ENCODE data around the gene SFXN2. TPM values are rescaled to one million over a fixed set of nuclear protein-coding genes. Genes with fewer than 3 reads are reported as not detected.
"Not testable (repeated sequence)": the region's sequence is repeated elsewhere in the genome, so short reads cannot be mapped to it uniquely, and the experiment has no call there.

Gene SFXN2, protein sequence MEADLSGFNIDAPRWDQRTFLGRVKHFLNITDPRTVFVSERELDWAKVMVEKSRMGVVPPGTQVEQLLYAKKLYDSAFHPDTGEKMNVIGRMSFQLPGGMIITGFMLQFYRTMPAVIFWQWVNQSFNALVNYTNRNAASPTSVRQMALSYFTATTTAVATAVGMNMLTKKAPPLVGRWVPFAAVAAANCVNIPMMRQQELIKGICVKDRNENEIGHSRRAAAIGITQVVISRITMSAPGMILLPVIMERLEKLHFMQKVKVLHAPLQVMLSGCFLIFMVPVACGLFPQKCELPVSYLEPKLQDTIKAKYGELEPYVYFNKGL
- 9.9 TPM for total RNA-seq
- polyA plus RNA-seq = 10 to 100 TPM in 2 of 4 donors, 1 to 10 TPM in 2; 4.9 to 11.5 (median 8.9) TPM

DNA sequence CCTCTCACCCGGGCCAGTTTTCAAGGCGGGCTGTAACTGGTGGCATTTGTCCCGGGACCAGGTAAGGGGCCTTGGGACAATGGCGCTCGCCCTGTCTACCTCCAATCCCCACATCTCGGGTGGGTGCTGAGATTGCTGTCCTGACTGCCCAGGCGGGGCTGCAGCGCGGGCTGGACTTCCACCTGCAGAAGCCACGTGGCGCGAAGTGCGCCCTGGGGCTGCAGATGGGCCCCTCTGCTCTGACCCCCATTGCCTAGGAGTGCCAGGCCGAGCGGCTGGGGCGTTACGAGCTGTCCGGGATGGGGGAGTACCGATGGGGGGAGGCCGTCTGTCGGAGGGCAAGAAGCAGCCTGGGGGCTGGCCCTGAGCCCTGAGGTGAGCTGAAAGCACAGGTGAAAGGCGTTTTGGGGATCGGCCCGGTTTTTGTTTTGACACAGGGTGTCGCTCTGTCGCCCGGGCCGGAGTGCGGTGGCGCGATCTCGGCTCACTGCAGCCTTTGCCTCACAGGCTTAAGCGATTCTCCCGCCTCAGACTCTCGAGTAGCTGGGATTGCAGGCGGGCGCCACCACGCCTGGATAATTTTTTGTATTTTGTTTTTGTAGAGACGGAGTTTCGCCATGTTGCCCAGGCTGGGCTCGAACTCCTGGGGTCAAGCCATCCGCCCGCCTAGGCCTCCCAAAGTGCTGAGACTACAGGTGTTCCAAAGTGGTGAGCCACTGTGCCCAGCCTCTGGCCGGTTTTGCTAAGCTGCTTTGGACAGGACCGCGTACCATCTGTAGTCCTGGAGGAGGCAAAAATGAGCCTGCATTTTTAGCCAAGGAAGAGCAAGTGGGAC, at the start of gene SFXN2:
Gene SFXN2, plus strand, starts transcription at position 16 of the 835 bp plus-strand sequence. CDS start 12,001 bp downstream, outside the sequence.
- peak within 1 kb of the TSS; percentile 89 to 97 (median 96) for H3K4me3 Mint-ChIP-seq
- peaks cover 25 to 64% (median 32%) of the 10 kb centered on the region in 4 donors for H3K4me1 Mint-ChIP-seq
- DNase-seq = peak; percentile 29 to 69 (median 42)
- no peaks in the 10 kb centered on the region for H3K9me3 Mint-ChIP-seq
- peak; percentile 4 to 8 for ATAC-seq (ENCODE audit: low read depth in 2 of 2)
- peak within 1 kb of the TSS; percentile 81 to 93 (median 88) for H3K27ac Mint-ChIP-seq
- no peaks in the 10 kb centered on the region for H3K27me3 Mint-ChIP-seq
- peaks cover 13% of the 10 kb centered on the region for H3K36me3 Mint-ChIP-seq
- Histone ChIP-seq H3K4me3 (ENCODE audit: low read depth, low read length) (peak within 1 kb of the TSS; percentile 83), H3K36me3 (ENCODE audit: control insufficient read depth, insufficient read depth, low read length) (peaks cover 4% of the 10 kb centered on the region), H3K9me3 (ENCODE audit: control insufficient read depth in 2 of 2, low read length in 2 of 2) (no peaks in the 10 kb centered on the region), H3K27me3 (ENCODE audit: control insufficient read depth, insufficient read depth, low read length) (no peaks in the 10 kb centered on the region), H3K27ac (ENCODE audit: insufficient read depth, low read length, poor library complexity, severe bottlenecking) (peak within 1 kb of the TSS; percentile 88), H3K4me1 (ENCODE audit: control insufficient read depth, insufficient read depth, low read length, poor library complexity, severe bottlenecking) (peaks cover 20% of the 10 kb centered on the region)

DNA sequence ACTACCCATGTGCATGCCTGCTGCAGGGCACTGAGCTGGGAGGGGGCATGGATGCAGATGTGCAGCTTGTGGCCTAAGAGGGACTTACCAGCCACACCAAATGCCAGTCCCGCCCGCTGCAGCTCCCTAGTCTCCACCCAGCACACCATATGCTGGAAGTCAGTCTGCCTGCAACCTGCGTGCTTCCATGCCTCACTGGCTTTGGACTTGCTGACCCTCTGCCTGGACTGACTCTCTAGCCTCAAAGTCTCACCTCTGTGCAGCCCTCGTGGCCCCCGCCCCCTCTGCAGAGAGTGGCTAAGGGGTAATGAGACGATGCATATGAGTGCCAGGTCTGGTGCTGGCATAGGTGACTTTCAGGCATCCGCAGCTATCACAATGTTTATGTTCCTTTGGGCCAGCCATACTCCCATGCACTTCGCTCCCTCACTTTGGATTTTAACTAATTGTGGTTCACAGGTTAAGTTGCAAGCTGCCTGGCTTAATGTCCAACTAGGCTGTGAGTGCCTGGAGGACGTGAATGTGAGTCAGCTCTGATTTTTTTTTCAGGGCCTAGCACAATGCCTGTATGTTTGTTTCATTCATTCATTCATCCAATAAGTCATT, 48.4 kb upstream of the SFXN2 start:
- Histone ChIP-seq H3K36me3 (ENCODE audit: control insufficient read depth, insufficient read depth, low read length) (no peaks in the 10 kb centered on the region), H3K4me3 (ENCODE audit: low read depth, low read length) (no peak overlapping the region), H3K9me3 (ENCODE audit: control insufficient read depth in 2 of 2, low read length in 2 of 2) (no peaks in the 10 kb centered on the region), H3K27me3 (ENCODE audit: control insufficient read depth, insufficient read depth, low read length) (no peaks in the 10 kb centered on the region), H3K27ac (ENCODE audit: insufficient read depth, low read length, poor library complexity, severe bottlenecking) (no peak overlapping the region), H3K4me1 (ENCODE audit: control insufficient read depth, insufficient read depth, low read length, poor library complexity, severe bottlenecking) (peaks cover 16% of the 10 kb centered on the region)
- Mint-ChIP-seq H3K36me3 (no peaks in the 10 kb centered on the region), H3K4me3 (peak overlapping the region in 1 of 4 donors; percentile 32), H3K27ac (no peak overlapping the region), H3K9me3 (no peaks in the 10 kb centered on the region), H3K4me1 (peaks cover 0 to 24% (median 11%) of the 10 kb centered on the region in 4 donors), H3K27me3 (peaks cover 6% of the 10 kb centered on the region)
- DNase-seq (no peak), ATAC-seq (ENCODE audit: low read depth in 2 of 2) (no peak)

DNA sequence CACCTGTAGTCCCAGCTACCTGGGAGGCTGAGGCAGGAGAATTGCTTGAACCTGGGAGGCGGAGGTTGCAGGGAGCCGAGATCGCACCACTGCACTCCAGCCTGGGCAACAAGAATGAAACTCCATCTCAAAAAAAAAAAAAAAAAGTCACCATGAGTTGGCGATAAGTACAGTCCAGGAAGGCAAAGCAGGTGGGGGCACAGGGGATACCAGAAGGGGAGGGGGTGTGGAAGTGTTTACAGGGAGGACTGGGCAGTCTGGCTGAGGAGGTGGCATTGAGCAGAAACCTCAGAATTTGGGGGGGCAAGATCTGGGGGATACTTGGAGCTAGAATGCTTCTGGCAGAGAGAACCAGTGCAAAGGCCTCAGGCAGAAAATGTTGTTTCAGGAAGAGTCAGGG, 47.0 kb upstream of the SFXN2 start:
- not testable (repeated sequence) for H3K9me3 ChIP-seq (ENCODE audit: control insufficient read depth in 2 of 2, low read length in 2 of 2); DNase-seq; H3K36me3 ChIP-seq (ENCODE audit: control insufficient read depth, insufficient read depth, low read length); H3K4me3 Mint-ChIP-seq; H3K27me3 Mint-ChIP-seq; H3K27ac ChIP-seq (ENCODE audit: insufficient read depth, low read length, poor library complexity, severe bottlenecking); H3K27me3 ChIP-seq (ENCODE audit: control insufficient read depth, insufficient read depth, low read length); H3K9me3 Mint-ChIP-seq; H3K4me3 ChIP-seq (ENCODE audit: low read depth, low read length); ATAC-seq (ENCODE audit: low read depth in 2 of 2); H3K36me3 Mint-ChIP-seq; H3K27ac Mint-ChIP-seq; H3K4me1 ChIP-seq (ENCODE audit: control insufficient read depth, insufficient read depth, low read length, poor library complexity, severe bottlenecking)
- H3K4me1 Mint-ChIP-seq = peaks cover 0 to 12% (median 7%) of the 10 kb centered on the region in 4 donors

DNA sequence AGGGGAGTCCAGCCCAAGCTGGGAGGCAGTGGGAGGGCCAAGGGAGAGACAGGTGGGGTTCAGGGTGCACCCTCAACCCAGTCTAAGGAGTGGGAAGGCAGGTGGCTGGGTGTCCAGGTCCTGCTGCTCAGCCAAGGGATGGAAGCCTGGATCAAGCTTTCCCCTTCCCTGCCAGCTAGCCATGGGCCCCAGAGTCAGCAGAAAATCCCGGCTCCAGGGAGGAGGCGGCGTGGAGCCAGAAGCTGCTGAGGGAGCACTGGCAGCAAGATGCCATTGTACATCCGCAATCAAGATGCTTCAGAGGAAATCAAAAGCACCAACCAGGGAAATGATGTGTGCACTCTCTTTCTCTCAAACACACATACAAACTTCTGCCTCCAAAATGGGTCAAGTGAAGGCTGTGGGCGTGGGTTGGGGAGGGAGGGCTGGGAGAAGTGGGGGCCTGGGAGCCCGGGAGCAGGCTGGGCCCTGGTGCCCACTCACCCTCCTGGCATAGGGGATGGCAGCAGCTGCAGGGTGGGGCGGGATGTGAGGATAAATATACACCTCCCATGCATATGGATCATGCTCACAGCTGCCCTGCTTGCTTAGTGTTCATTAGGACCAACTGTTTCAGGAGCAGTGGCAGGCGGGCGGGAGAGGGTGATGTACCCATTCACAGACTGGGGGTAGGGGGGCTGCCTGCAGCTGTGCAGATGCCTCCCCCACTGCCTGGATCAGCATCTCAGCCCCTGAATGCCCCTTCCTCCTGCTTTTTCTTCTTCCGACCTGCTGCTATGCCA, 45.9 kb upstream of the SFXN2 start:
- Mint-ChIP-seq H3K27ac (peak overlapping the region in 1 of 3 donors; percentile 68), H3K4me3 (no peak overlapping the region), H3K9me3 (no peaks in the 10 kb centered on the region), H3K4me1 (peaks cover 2 to 21% (median 10%) of the 10 kb centered on the region in 4 donors), H3K36me3 (no peaks in the 10 kb centered on the region), H3K27me3 (peaks cover 6% of the 10 kb centered on the region)
- DNase-seq (no peak), ATAC-seq (ENCODE audit: low read depth in 2 of 2) (no peak)
- Histone ChIP-seq H3K4me1 (ENCODE audit: control insufficient read depth, insufficient read depth, low read length, poor library complexity, severe bottlenecking) (peaks cover 9% of the 10 kb centered on the region), H3K9me3 (ENCODE audit: control insufficient read depth in 2 of 2, low read length in 2 of 2) (no peaks in the 10 kb centered on the region), H3K36me3 (ENCODE audit: control insufficient read depth, insufficient read depth, low read length) (no peaks in the 10 kb centered on the region), H3K27me3 (ENCODE audit: control insufficient read depth, insufficient read depth, low read length) (no peaks in the 10 kb centered on the region), H3K27ac (ENCODE audit: insufficient read depth, low read length, poor library complexity, severe bottlenecking) (no peak overlapping the region), H3K4me3 (ENCODE audit: low read depth, low read length) (no peak overlapping the region)

DNA sequence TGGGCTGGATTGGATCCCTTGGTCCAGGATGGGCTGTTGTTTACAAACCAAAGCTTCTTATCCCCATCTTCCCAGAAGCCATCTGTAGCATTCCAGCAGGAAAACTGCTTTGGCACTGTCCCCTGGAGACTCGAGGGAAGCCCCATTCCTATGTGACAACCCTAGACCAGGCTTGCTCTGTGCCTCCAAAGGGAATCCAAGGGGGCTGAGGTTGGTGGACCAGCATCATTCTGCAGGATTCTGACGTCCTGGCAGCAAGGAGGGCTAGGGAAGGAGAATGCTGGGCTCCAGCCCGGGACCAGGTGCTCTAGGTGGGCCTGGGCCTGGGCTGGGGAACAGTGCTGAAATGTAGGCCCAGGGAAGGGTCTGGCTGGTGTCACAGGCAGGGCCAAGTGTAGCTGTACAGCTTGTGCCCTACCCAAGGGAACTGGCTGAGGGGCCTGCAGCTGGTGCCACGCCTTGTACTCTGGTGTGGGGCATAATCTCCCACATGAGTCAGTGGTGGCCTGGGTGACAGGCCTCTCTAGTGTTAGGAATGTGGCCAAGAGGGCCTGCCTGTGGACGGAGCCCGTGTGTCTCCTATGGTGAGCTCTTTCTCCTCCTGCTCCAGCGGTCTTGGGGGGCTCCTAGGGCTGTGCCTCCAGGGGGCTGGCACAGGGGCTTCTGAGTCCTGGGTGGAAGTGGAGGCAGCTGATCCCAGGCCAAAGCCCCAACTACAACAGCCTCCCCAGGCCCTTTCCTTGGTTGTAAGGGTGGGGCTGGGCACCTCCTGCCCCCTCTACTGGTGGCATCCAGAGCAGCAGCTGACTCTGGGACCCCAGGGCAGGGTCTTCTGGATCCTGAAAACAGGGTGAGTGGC, 45.0 kb upstream of the SFXN2 start:
- H3K4me1 ChIP-seq (ENCODE audit: control insufficient read depth, insufficient read depth, low read length, poor library complexity, severe bottlenecking) = peaks cover 18% of the 10 kb centered on the region
- no peaks in the 10 kb centered on the region for H3K9me3 Mint-ChIP-seq
- H3K9me3 ChIP-seq (ENCODE audit: control insufficient read depth in 2 of 2, low read length in 2 of 2) = no peaks in the 10 kb centered on the region
- DNase-seq (peak in 1 of 3 donors; percentile 35), ATAC-seq (ENCODE audit: low read depth in 2 of 2) (no peak)
- peaks cover 6% of the 10 kb centered on the region for H3K27me3 Mint-ChIP-seq
- H3K36me3 Mint-ChIP-seq = no peaks in the 10 kb centered on the region
- H3K27ac Mint-ChIP-seq = no peak overlapping the region
- no peaks in the 10 kb centered on the region for H3K27me3 ChIP-seq (ENCODE audit: control insufficient read depth, insufficient read depth, low read length)
- H3K4me3 Mint-ChIP-seq = no peak overlapping the region
- H3K4me3 ChIP-seq (ENCODE audit: low read depth, low read length) = no peak overlapping the region
- H3K27ac ChIP-seq (ENCODE audit: insufficient read depth, low read length, poor library complexity, severe bottlenecking) = no peak overlapping the region
- H3K4me1 Mint-ChIP-seq = peaks cover 8 to 30% (median 18%) of the 10 kb centered on the region in 4 donors
- no peaks in the 10 kb centered on the region for H3K36me3 ChIP-seq (ENCODE audit: control insufficient read depth, insufficient read depth, low read length)

DNA sequence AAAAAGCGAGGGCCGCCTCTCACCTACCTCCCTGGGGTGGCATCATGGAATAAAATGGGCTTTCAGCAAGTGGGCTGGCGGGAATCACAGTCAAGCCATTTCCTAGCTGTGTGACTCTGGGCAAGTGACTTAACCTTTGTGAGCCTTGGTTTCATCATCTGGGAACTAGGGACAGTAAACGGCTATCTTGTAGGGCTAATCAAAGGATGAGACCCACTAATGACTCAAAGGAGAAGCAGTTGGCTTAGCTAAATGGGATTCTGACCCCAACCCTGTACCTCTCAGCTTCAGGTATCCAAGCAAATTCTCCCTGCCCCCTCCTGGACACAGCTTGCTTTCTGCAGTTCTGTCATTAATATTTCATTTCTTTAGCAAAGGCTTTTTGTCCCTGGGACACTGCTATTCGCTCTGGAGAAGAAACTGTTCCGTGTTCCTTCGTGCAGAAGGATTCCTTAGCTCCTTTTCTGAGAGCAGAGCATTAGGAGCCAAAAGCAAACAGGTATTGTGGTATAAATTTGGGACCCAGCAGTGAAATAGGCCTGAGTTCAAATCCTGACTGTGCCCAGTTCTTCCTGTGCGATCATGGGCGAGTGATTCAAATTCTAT, 44.3 kb upstream of the SFXN2 start:
- no peak overlapping the region for H3K27ac ChIP-seq (ENCODE audit: insufficient read depth, low read length, poor library complexity, severe bottlenecking)
- H3K4me1 ChIP-seq (ENCODE audit: control insufficient read depth, insufficient read depth, low read length, poor library complexity, severe bottlenecking) = peaks cover 26% of the 10 kb centered on the region
- no peak for ATAC-seq (ENCODE audit: low read depth in 2 of 2)
- no peaks in the 10 kb centered on the region for H3K9me3 ChIP-seq (ENCODE audit: control insufficient read depth in 2 of 2, low read length in 2 of 2)
- Mint-ChIP-seq H3K36me3 (no peaks in the 10 kb centered on the region), H3K27me3 (peaks cover 6% of the 10 kb centered on the region), H3K27ac (no peak overlapping the region), H3K4me3 (no peak overlapping the region), H3K4me1 (peaks cover 8 to 37% (median 26%) of the 10 kb centered on the region in 4 donors), H3K9me3 (no peaks in the 10 kb centered on the region)
- no peak for DNase-seq
- H3K36me3 ChIP-seq (ENCODE audit: control insufficient read depth, insufficient read depth, low read length) = no peaks in the 10 kb centered on the region
- H3K4me3 ChIP-seq (ENCODE audit: low read depth, low read length) = no peak overlapping the region
- no peaks in the 10 kb centered on the region for H3K27me3 ChIP-seq (ENCODE audit: control insufficient read depth, insufficient read depth, low read length)

Data from CD4-positive, CD25-positive, alpha-beta regulatory T cell (primary cell).